SK-N-SH treated with all-trans-retinoic acid at 6 μM for 48 hours (cell line): Measurements from ENCODE around the gene ST3GAL4.

Experiments
- ATAC-seq: fragments of 200-7000 bp; cut with Tn5 transposase; 3 replicates; pipeline ENCODE4 v1.9.1; 2020; ENCODE audit warnings: mild to moderate bottlenecking, moderate library complexity
- ARNTL ChIP-seq: fragments of 450-650 bp; formaldehyde crosslinking; IDR thresholded peaks from 2 replicates; pipeline ENCODE4 v1.5.0; 2020; ENCODE audit warnings: low read depth, mild to moderate bottlenecking, moderate library complexity, borderline replicate concordance
- BACH2 ChIP-seq: fragments of 250-450 bp; sonication (Bioruptor Pico); IDR thresholded peaks from 2 replicates; pipeline ENCODE4 v1.9.0; 2021; ENCODE audit warnings: mild to moderate bottlenecking, borderline replicate concordance
- CREB5 ChIP-seq: fragments of 250-450 bp; sonication (Bioruptor Pico); IDR thresholded peaks from 2 replicates; pipeline ENCODE4 v1.5.1; 2020; ENCODE audit warnings: low read depth, mild to moderate bottlenecking, moderate library complexity
- CSDC2 ChIP-seq: fragments of 250-450 bp; sonication (Bioruptor Pico); IDR thresholded peaks from 2 replicates; pipeline ENCODE4 v1.5.0; 2020; ENCODE audit warnings: mild to moderate bottlenecking, moderate library complexity
- CSRNP3 ChIP-seq: fragments of 250-450 bp; sonication (Bioruptor Pico); IDR thresholded peaks from 2 replicates; pipeline ENCODE4 v1.5.1; 2021; ENCODE audit warnings: mild to moderate bottlenecking, moderate library complexity
- ESRRG ChIP-seq: fragments of 250-450 bp; sonication (Bioruptor Pico); IDR thresholded peaks from 2 replicates; pipeline ENCODE4 v1.6.1; 2021; ENCODE audit warnings: mild to moderate bottlenecking
- GLIS3 ChIP-seq: fragments of 250-450 bp; sonication (Bioruptor Pico); IDR thresholded peaks from 2 replicates; pipeline ENCODE4 v1.5.0; 2020; ENCODE audit warnings: mild to moderate bottlenecking, moderate library complexity
- ISL1 ChIP-seq: fragments of 250-450 bp; sonication (Bioruptor Pico); IDR thresholded peaks from 2 replicates; pipeline ENCODE4 v2.1.2; 2022; ENCODE audit warnings: mild to moderate bottlenecking, moderate library complexity
- PATZ1 ChIP-seq: fragments of 250-450 bp; sonication (Bioruptor Pico); IDR thresholded peaks from 2 replicates; pipeline ENCODE4 v1.8.0; 2020; ENCODE audit warnings: mild to moderate bottlenecking, moderate library complexity, borderline replicate concordance
- POU6F1 ChIP-seq: fragments of 250-450 bp; sonication (Bioruptor Pico); IDR thresholded peaks from 2 replicates; pipeline ENCODE4 v1.8.0; 2021; ENCODE audit warnings: low read depth, mild to moderate bottlenecking, moderate library complexity, borderline replicate concordance
- PPARA ChIP-seq: fragments of 250-450 bp; sonication (Bioruptor Pico); IDR thresholded peaks from 2 replicates; pipeline ENCODE4 v1.5.0; 2020; ENCODE audit warnings: mild to moderate bottlenecking, borderline replicate concordance
- RARB ChIP-seq: fragments of 250-450 bp; sonication (Bioruptor Pico); IDR thresholded peaks from 2 replicates; pipeline ENCODE4 v1.8.0; 2021; ENCODE audit warnings: mild to moderate bottlenecking, moderate library complexity
- SNAI2 ChIP-seq: fragments of 250-450 bp; sonication (Bioruptor Pico); IDR thresholded peaks from 2 replicates; pipeline ENCODE4 v1.5.0; 2020; ENCODE audit warnings: mild to moderate bottlenecking, moderate library complexity
- TCF4 ChIP-seq: fragments of 250-450 bp; sonication (Bioruptor Pico); IDR thresholded peaks from 2 replicates; pipeline ENCODE4 v1.8.0; 2021; ENCODE audit warnings: mild to moderate bottlenecking, moderate library complexity, borderline replicate concordance
- TOX ChIP-seq: fragments of 250-450 bp; sonication (Bioruptor Pico); IDR thresholded peaks from 2 replicates; pipeline ENCODE4 v1.8.0; 2021; ENCODE audit warnings: mild to moderate bottlenecking, moderate library complexity, borderline replicate concordance
- TSHZ2 ChIP-seq: fragments of 250-450 bp; sonication (Bioruptor Pico); IDR thresholded peaks from 2 replicates; pipeline ENCODE4 v1.5.0; 2020; ENCODE audit warnings: mild to moderate bottlenecking, moderate library complexity
- ZC3H10 ChIP-seq: fragments of 250-450 bp; sonication (Bioruptor Pico); IDR thresholded peaks from 2 replicates; pipeline ENCODE4 v1.5.1; 2021; ENCODE audit warnings: mild to moderate bottlenecking, moderate library complexity
- ZFP3 ChIP-seq: fragments of 250-450 bp; sonication (Bioruptor Pico); IDR thresholded peaks from 2 replicates; pipeline ENCODE4 v1.5.0; 2020; ENCODE audit warnings: mild to moderate bottlenecking, moderate library complexity
- ZFP30 ChIP-seq: fragments of 450-650 bp; formaldehyde crosslinking; IDR thresholded peaks from 2 replicates; pipeline ENCODE4 v1.5.0; 2022; ENCODE audit warnings: mild to moderate bottlenecking, moderate library complexity
- ZNF565 ChIP-seq: fragments of 450-650 bp; formaldehyde crosslinking; conservative IDR thresholded peaks from 2 replicates; pipeline ENCODE4 v1.5.0; 2020; ENCODE audit warnings: low read depth, mild to moderate bottlenecking, moderate library complexity
- ZNF8 ChIP-seq: fragments of 450-650 bp; formaldehyde crosslinking; IDR thresholded peaks from 2 replicates; pipeline ENCODE4 v1.5.0; 2020; ENCODE audit warnings: mild to moderate bottlenecking, moderate library complexity

ST3GAL4 gene

GRCh38 chr11:126317432-126317755, 38.1 kb upstream of the ST3GAL4 start:
- no peak for TF ChIP-seq ZFP30 (CRISPR knock-in tag)
- TF ChIP-seq ESRRG (CRISPR knock-in tag), result no peak
- no peak for TF ChIP-seq CSRNP3
- TF ChIP-seq TCF4 (CRISPR knock-in tag), result no peak
- no peak for TF ChIP-seq TSHZ2 (CRISPR knock-in tag)
- no peak for TF ChIP-seq ZNF565 (CRISPR knock-in tag)
- TF ChIP-seq ZNF8 (CRISPR knock-in tag), result no peak
- no peak for TF ChIP-seq PPARA (CRISPR knock-in tag)
- TF ChIP-seq SNAI2 (CRISPR knock-in tag), result no peak
- no peak for TF ChIP-seq GLIS3 (CRISPR knock-in tag)
- no peak for TF ChIP-seq ISL1 (CRISPR knock-in tag)
- peak; percentile 19; the same call in 2 of the 3 replicates for ATAC-seq

- TF ChIP-seq POU6F1 (CRISPR knock-in tag), result no peak
- TF ChIP-seq ZFP30 (CRISPR knock-in tag), result no peak
- TF ChIP-seq PATZ1, result no peak
- no peak for TF ChIP-seq RARB
- TF ChIP-seq GLIS3 (CRISPR knock-in tag), result no peak
- TF ChIP-seq TSHZ2 (CRISPR knock-in tag), result no peak
- TF ChIP-seq TOX, result no peak
- TF ChIP-seq SNAI2 (CRISPR knock-in tag), result no peak
- TF ChIP-seq ARNTL, result no peak
- no peak for TF ChIP-seq CSDC2
- ATAC-seq, result peak; percentile 88
Observed at GRCh38 chr11:126317756-126318573, 37.5 kb upstream of the ST3GAL4 start.

DNA sequence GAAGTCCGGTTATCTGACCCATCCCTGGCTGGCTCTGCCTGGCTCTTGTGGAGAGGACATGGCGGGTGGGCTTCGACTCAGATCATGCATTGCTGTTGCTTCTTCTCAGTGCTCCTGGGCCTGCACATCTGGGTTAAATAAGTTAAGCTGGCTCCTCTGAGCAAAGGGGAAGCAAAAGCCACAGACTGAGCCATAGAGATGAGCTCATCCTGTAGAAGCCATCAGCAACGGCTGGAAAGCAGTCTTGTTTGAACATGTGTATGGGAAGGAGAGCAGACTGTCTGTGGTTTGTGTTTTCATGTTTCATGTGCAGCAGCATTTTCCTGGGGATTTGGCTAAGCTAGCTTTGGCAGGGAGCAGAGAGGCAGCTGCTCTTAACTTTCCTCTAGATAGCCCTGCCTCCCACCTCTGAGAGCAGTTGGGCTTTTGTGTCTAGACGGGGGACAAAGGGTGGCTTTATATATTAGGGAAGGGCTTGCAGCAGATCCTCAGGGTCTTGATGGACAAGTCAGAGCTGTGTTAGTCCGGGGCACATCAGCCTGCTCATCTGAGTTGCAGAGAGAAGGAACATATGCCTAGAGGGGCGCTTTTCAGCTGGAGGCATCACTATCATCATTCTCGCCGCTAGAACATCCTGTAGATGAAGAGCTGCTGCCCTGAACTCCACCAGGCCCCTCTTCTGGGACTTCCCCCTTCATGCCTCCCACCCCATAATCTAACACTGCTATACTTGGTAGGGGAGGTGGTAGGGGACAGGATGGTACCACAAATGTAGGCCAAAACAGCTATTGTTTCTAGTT, 36.7 kb upstream of the ST3GAL4 start:
- TF ChIP-seq CSRNP3 (no peak), ARNTL (no peak), CREB5 (CRISPR knock-in tag) (no peak), GLIS3 (CRISPR knock-in tag) (no peak), TOX (no peak), ZNF8 (CRISPR knock-in tag) (no peak), BACH2 (CRISPR knock-in tag) (no peak), ESRRG (CRISPR knock-in tag) (no peak), ZFP3 (no peak), ISL1 (CRISPR knock-in tag) (no peak), ZC3H10 (CRISPR knock-in tag) (no peak), SNAI2 (CRISPR knock-in tag) (no peak), ZNF565 (CRISPR knock-in tag) (no peak)
- TF ChIP-seq, all 23 proteins: peak for 0
- peak; percentile 90 for ATAC-seq
